ENCODE measurements around the gene CYP46A1.
A peak's percentile ranks its signal among the peaks of the same experiment; 100 is the strongest.

The CYP46A1 gene

DNA sequence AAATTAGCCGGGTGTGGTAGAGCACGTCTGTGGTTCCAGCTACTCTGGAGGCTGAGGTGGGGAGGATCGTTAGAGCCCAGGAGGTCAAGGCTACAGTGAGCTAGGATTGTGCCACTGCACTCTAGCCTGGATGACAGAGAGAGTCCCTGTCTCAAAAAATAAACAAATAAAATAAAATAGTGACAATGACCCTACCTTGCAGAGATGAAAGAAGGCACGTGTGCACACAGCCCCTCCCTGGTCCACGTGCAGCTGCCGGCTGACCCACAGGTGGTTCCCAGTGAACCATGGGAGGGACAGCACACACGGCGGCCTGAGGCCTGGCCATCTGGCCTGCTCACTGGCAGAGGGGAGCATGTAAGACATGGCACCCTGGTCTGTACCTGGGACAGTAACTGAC lies 34.5 kb upstream of the CYP46A1 start:
- TF ChIP-seq, protein P1, sequence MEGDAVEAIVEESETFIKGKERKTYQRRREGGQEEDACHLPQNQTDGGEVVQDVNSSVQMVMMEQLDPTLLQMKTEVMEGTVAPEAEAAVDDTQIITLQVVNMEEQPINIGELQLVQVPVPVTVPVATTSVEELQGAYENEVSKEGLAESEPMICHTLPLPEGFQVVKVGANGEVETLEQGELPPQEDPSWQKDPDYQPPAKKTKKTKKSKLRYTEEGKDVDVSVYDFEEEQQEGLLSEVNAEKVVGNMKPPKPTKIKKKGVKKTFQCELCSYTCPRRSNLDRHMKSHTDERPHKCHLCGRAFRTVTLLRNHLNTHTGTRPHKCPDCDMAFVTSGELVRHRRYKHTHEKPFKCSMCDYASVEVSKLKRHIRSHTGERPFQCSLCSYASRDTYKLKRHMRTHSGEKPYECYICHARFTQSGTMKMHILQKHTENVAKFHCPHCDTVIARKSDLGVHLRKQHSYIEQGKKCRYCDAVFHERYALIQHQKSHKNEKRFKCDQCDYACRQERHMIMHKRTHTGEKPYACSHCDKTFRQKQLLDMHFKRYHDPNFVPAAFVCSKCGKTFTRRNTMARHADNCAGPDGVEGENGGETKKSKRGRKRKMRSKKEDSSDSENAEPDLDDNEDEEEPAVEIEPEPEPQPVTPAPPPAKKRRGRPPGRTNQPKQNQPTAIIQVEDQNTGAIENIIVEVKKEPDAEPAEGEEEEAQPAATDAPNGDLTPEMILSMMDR (IDR thresholded peaks at IDR 0.05; ENCODE audit: insufficient read depth, missing control alignments): no peak
- DNase-seq (ENCODE audit: insufficient read length, low spot score) (no peak), FAIRE-seq (no peak)

DNA sequence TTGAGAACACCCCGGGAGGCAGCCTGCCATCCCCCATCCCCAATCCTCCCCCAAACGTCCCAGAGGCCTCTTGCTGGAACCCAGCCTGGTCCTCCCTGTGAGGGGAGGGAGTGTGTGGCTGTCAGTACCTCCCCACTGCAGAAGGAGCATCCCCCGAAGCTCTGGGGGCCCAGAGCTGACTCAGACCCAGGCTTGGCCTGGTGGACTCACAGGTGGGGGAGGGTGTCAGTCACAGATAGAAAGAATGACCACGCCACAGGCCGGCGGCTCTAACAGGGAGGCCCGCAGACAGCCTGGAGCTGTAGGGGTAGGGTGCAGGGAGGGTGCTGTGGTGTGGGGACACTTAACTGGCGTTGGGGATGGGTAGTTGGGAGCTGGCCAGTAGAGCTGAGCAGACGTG lies 33.9 kb upstream of the CYP46A1 start:
- TF ChIP-seq, protein P1 (IDR thresholded peaks at IDR 0.05; ENCODE audit: insufficient read depth, missing control alignments): no peak

DNA sequence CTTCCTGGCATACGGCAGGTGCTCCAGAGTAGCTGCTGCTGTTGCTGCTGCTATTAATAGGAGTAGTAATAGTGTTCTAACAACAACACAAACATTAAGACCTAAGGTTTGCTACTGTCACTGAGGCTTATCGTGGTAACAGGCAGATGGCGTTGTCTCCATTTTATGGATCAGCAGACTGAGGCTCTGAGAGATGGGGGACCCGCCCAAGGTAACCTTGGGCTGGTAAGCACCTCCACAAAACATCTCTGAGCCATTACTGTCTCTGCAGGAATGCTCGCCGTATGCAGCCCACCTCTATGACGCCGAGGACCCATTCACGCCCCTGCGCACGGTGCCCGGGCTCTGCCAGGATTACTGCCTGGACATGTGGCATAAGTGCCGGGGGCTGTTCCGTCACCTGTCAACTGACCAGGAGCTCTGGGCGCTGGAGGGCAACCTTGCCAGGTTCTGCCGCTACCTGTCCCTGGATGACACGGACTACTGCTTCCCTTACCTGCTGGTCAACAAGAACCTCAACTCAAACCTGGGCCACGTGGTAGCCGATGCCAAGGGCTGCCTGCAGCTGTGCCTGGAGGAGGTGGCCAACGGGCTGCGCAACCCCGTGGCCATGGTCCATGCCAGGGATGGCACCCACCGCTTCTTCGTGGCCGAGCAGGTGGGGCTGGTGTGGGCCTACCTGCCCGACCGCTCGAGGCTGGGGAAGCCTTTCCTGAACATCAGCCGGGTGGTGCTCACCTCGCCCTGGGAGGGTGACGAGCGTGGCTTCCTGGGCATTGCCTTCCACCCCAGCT lies 31.9 kb upstream of the CYP46A1 start:
- DNase-seq (ENCODE audit: insufficient read length, low spot score) (no peak), FAIRE-seq (no peak)
- TF ChIP-seq, protein P1 (IDR thresholded peaks at IDR 0.05; ENCODE audit: insufficient read depth, missing control alignments): no peak

More for the DNA sequence above, 33.9 kb upstream of the CYP46A1 start:
- DNase-seq (ENCODE audit: insufficient read length, low spot score) (no peak), FAIRE-seq (no peak)

DNA sequence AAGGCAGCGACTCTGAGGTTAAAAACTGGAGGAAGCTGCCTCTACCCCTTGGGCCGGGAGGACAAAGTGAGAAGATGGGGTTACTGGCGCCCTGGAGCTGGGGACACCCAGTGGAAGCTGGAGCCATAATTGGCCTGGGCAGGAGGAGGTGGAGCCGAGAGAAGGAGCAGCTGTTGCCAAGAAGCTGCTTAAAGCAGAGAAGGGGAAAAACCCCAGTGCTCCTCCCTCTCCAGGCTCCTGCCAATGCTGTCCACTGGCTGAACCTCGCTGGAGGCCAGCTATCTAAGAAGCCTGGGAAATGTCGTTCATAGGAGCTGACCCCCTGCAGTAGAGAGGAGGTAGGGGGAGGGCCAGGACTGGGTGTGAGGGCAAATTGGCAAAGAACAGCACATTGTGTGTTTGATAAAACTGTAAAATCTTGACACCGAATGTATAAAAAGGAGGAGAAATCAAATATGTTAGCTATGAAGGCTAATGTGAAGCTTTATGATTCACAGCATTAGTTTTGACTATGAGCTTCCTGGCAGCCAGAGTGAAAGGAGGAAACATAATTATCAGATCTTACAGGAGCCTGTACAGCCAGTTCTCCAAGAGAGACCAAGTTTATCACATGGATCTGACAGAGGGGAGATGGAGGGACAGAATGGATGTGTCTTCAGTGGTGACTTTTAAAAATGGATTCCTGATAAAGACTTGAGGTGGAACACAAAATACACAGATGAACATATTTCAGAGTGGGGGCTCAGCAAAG lies 29.7 kb upstream of the CYP46A1 start:
- peak; percentile 68 for DNase-seq (ENCODE audit: insufficient read length, low spot score)
- TF ChIP-seq, protein P1 (IDR thresholded peaks at IDR 0.05; ENCODE audit: insufficient read depth, missing control alignments): no peak

DNA sequence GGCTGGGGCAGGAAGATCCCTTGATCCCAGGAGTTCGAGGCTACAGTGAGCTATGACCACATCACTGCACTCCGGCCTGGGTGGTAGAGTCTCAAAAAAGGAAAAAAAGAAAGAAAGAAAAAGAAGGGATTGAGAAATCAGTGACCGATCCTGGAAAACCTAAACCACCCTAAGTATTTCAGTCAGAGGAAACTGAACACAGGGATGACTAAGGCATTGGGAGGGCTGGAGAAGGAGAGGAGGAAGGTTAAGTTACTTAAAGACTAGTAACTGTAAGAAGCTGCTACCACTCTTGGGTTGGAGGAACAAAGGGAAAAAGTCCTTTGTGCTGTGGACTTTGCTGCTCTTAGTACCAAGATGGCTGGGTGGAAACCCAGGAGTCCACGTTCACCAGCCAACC lies 28.6 kb upstream of the CYP46A1 start:
- DNase-seq (ENCODE audit: insufficient read length, low spot score) (no peak), FAIRE-seq (no peak)
- TF ChIP-seq, protein P1 (IDR thresholded peaks at IDR 0.05; ENCODE audit: insufficient read depth, missing control alignments): no peak

More for the DNA sequence above, 29.7 kb upstream of the CYP46A1 start:
- no peak for FAIRE-seq

DNA sequence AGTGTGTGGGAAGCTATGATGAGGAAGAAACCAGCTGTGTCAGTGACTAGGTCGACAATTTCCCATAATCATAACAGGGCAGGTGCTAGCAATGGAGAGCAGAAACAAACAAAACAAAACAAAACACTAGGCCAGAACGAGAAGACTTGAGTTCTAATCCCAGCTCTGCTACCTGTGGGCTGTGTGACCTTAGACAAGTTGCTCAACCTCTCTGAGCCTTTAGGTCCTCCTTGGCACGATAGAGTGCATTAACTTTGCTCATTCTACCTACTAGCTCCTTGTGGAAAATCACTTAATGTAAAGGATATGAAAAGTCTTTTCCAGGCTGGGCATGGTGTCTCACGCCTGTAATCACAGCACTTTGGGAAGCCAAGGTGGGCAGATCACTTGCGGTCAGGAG lies 27.9 kb upstream of the CYP46A1 start:
- DNase-seq (ENCODE audit: insufficient read length, low spot score) (no peak), FAIRE-seq (no peak)
- TF ChIP-seq, protein P1 (IDR thresholded peaks at IDR 0.05; ENCODE audit: insufficient read depth, missing control alignments): no peak

All from D721Med (cell line).